ENCODE measurements around the gene NOS3.

- TF ChIP-seq ZNF274 (IDR thresholded peaks at IDR 0.05; ENCODE audit: low read depth, low read length) (no peak), SUZ12 (IDR thresholded peaks at IDR 0.05; ENCODE audit: extremely low read depth, insufficient read depth, insufficient read length) (no peak), YY1 (IDR thresholded peaks at IDR 0.05; ENCODE audit: insufficient read depth, insufficient read length) (no peak)
Measured at GRCh38 chr7:151007469-151007898, 16.7 kb downstream of the NOS3 start.
